ENCODE data around the gene CAMK2N1.

GRCh38 chr1:20474996-20475395 lies 11.0 kb downstream of the CAMK2N1 start:
- TF ChIP-seq, protein P1, sequence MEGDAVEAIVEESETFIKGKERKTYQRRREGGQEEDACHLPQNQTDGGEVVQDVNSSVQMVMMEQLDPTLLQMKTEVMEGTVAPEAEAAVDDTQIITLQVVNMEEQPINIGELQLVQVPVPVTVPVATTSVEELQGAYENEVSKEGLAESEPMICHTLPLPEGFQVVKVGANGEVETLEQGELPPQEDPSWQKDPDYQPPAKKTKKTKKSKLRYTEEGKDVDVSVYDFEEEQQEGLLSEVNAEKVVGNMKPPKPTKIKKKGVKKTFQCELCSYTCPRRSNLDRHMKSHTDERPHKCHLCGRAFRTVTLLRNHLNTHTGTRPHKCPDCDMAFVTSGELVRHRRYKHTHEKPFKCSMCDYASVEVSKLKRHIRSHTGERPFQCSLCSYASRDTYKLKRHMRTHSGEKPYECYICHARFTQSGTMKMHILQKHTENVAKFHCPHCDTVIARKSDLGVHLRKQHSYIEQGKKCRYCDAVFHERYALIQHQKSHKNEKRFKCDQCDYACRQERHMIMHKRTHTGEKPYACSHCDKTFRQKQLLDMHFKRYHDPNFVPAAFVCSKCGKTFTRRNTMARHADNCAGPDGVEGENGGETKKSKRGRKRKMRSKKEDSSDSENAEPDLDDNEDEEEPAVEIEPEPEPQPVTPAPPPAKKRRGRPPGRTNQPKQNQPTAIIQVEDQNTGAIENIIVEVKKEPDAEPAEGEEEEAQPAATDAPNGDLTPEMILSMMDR (IDR thresholded peaks at IDR 0.05), result no peak
- TF ChIP-seq POLR2AphosphoS5 (IDR thresholded peaks at IDR 0.05; ENCODE audit: low read depth, low read length) (no peak), SIN3A (IDR thresholded peaks at IDR 0.05; ENCODE audit: borderline replicate concordance, insufficient read depth, low read depth, low read length) (no peak)

Data from Panc1 (cell line).